PFSK-1 (cell line): ENCODE results near the gene CAMKK2.

Experiments
- SIN3A ChIP-seq: IDR thresholded peaks from 2 replicates; pipeline ENCODE4 v1.6.1; 2012; ENCODE audit warnings: mild to moderate bottlenecking, low read length, moderate library complexity, borderline replicate concordance; ENCODE audit not compliant: insufficient read depth
- TAF1 ChIP-seq: IDR thresholded peaks from 2 replicates; pipeline ENCODE4 v1.6.1; 2012; ENCODE audit warnings: low read length, control low read depth, borderline replicate concordance; ENCODE audit not compliant: insufficient read depth

DNA sequence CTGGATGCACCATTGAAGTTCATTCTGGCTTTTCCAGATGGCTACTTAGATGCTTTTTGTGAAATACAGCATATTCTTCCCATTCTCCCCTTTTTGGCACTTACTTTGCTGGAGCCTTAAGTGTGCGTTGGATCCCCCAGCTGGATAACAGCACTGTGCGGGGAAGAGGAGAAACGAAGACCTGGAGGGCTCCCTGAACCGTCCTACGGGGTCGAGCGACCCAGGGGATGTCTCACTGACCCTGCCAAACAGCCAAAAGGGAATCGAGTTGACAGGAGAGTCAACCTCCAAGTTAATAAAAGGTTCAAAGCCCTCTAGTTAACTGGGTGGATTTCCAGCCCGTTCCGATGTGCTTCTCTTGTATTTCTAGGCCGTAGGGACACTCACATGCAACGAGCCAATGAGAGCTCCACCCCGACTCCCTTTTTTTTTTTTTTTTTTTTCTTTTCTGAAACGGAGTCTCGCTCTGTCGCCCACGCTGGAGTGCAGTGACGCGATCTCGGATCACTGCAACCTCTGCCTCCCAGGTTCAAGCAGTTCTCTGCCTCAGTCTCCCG lies 1.0 kb upstream of the CAMKK2 start:
- TF ChIP-seq TAF1 (no peak), SIN3A (no peak)
